Measurements from ENCODE around the gene NQO1.

- TF ChIP-seq CTCF (IDR thresholded peaks at IDR 0.05) (no peak), POLR2A (IDR thresholded peaks at IDR 0.05) (no peak)
These were observed 37.8 kb downstream of the NQO1 start for GRCh38 chr16:69688589-69688988.

Measured in body of pancreas (tissue), 4 donors.